ENCODE data around the gene PPM1A. TPM values are rescaled to one million over a fixed set of nuclear protein-coding genes. Genes with fewer than 3 reads are reported as not detected.

The PPM1A gene
- total and polyA plus RNA-seq, 2 donors from 2014 or later, result 42.3 to 60.3 TPM

DNA sequence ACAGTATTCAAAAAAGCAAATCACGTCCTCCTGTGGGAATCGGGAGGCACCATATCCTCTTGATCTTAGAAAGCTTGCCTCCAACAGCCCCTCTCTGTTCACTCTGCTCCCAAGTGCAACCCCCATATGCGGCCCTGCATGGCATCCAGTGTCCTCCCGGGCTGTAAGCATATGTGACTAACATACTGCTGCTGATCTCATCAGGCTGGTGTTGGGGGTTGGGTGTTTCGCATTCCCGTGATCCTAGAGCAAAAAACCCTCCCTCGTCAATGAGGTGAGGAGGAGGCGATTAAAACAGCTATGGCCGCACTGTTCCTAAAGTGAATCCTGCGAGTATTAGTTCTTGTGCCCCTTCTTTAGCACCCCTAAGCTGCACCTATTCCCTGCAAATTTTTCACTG is 28.1 kb upstream of the PPM1A start:
- Histone ChIP-seq H3K27me3 (ENCODE audit: control insufficient read depth, insufficient read depth, low read length) (no peaks in the 10 kb centered on the region), H3K4me1 (ENCODE audit: control insufficient read depth in 2 of 3, insufficient read depth in 2 of 3, low read depth in 1 of 3, low read length in 3 of 3) (peaks cover 0 to 4% (median 0%) of the 10 kb centered on the region in 3 donors), H3K36me3 (ENCODE audit: control insufficient read depth in 2 of 3, insufficient read depth in 3 of 3, low read length in 3 of 3) (no peaks in the 10 kb centered on the region), H3K27ac (ENCODE audit: low read depth in 2 of 2, low read length in 2 of 2) (no peak overlapping the region), H3K9me3 (ENCODE audit: control insufficient read depth in 2 of 3, insufficient read depth in 1 of 3, low read length in 3 of 3) (no peaks in the 10 kb centered on the region), H3K9ac (ENCODE audit: low read length in 3 of 3) (no peak overlapping the region), H3K4me3 (ENCODE audit: low read length in 3 of 3) (no peak overlapping the region)
- TF ChIP-seq, protein P1, sequence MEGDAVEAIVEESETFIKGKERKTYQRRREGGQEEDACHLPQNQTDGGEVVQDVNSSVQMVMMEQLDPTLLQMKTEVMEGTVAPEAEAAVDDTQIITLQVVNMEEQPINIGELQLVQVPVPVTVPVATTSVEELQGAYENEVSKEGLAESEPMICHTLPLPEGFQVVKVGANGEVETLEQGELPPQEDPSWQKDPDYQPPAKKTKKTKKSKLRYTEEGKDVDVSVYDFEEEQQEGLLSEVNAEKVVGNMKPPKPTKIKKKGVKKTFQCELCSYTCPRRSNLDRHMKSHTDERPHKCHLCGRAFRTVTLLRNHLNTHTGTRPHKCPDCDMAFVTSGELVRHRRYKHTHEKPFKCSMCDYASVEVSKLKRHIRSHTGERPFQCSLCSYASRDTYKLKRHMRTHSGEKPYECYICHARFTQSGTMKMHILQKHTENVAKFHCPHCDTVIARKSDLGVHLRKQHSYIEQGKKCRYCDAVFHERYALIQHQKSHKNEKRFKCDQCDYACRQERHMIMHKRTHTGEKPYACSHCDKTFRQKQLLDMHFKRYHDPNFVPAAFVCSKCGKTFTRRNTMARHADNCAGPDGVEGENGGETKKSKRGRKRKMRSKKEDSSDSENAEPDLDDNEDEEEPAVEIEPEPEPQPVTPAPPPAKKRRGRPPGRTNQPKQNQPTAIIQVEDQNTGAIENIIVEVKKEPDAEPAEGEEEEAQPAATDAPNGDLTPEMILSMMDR (IDR thresholded peaks at IDR 0.05; ENCODE audit: borderline replicate concordance, extremely low read depth, insufficient read depth), result no peak
- intact Hi-C loops (cut with DNase I), result no loop called here
- no peak for FAIRE-seq
- DNase-seq, result no peak

DNA sequence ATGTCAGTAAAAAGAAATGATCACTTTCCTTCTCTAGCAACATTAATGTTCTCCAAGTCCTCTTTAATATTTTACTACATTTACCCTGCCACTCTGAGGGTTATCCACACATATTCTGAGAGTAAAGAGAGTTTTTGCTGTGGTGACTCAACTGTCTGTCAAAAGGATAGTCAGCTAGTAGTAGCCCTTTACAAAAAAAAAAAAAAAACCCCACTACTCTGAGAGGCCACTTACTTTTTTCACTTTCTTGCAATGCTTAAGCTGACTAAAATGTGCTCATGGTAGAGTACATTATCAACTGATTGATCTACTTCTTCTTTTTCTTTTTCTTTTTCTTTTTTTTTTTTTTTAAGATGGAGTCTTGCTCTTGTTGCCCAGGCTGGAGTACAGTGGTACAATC is 27.6 kb upstream of the PPM1A start:
- H3K36me3 ChIP-seq (ENCODE audit: control insufficient read depth in 2 of 3, insufficient read depth in 3 of 3, low read length in 3 of 3), result no peaks in the 10 kb centered on the region
- H3K27ac ChIP-seq (ENCODE audit: low read depth in 2 of 2, low read length in 2 of 2), result no peak overlapping the region
- no peaks in the 10 kb centered on the region for H3K27me3 ChIP-seq (ENCODE audit: control insufficient read depth, insufficient read depth, low read length)
- H3K9ac ChIP-seq (ENCODE audit: low read length in 3 of 3), result no peak overlapping the region
- no peaks in the 10 kb centered on the region for H3K9me3 ChIP-seq (ENCODE audit: control insufficient read depth in 2 of 3, insufficient read depth in 1 of 3, low read length in 3 of 3)
- H3K4me1 ChIP-seq (ENCODE audit: control insufficient read depth in 2 of 3, insufficient read depth in 2 of 3, low read depth in 1 of 3, low read length in 3 of 3), result peaks cover 0 to 4% (median 0%) of the 10 kb centered on the region in 3 donors
- no peak for FAIRE-seq
- intact Hi-C loops (cut with DNase I), result no loop called here
- no peak overlapping the region for H3K4me3 ChIP-seq (ENCODE audit: low read length in 3 of 3)
- no peak for DNase-seq
- TF ChIP-seq, protein P1 (IDR thresholded peaks at IDR 0.05; ENCODE audit: borderline replicate concordance, extremely low read depth, insufficient read depth), result no peak

DNA sequence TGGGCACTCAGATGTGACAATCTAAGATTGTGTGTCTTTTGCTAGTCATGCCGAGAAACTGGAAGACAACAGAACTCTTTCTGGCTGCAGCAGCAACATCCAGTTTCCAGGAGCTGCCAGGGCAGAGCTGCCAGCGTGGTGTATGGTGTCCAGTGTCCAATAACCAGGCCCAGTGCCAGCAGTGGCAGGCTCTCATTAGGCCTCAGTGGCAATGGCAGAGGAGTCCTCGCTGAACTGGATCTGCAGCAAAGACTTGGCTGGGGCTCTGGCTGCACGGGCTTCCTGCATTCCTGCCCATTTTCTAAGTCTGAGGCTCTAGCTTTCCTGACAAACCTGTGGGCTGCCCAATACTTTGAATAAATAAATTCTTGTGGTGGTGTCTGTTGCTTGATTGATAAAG is 26.2 kb upstream of the PPM1A start:
- no peaks in the 10 kb centered on the region for H3K36me3 ChIP-seq (ENCODE audit: control insufficient read depth in 2 of 3, insufficient read depth in 3 of 3, low read length in 3 of 3)
- no peaks in the 10 kb centered on the region for H3K9me3 ChIP-seq (ENCODE audit: control insufficient read depth in 2 of 3, insufficient read depth in 1 of 3, low read length in 3 of 3)
- TF ChIP-seq, protein P1 (IDR thresholded peaks at IDR 0.05; ENCODE audit: borderline replicate concordance, extremely low read depth, insufficient read depth), result no peak
- intact Hi-C loops (cut with DNase I), result no loop called here
- no peaks in the 10 kb centered on the region for H3K27me3 ChIP-seq (ENCODE audit: control insufficient read depth, insufficient read depth, low read length)
- FAIRE-seq (no peak), DNase-seq (peak in 1 of 5 donors; percentile 60)
- no peak overlapping the region for H3K27ac ChIP-seq (ENCODE audit: low read depth in 2 of 2, low read length in 2 of 2)
- H3K4me1 ChIP-seq (ENCODE audit: control insufficient read depth in 2 of 3, insufficient read depth in 2 of 3, low read depth in 1 of 3, low read length in 3 of 3), result peaks cover 0 to 4% (median 0%) of the 10 kb centered on the region in 3 donors
- no peak overlapping the region for H3K4me3 ChIP-seq (ENCODE audit: low read length in 3 of 3)
- H3K9ac ChIP-seq (ENCODE audit: low read length in 3 of 3), result no peak overlapping the region

DNA sequence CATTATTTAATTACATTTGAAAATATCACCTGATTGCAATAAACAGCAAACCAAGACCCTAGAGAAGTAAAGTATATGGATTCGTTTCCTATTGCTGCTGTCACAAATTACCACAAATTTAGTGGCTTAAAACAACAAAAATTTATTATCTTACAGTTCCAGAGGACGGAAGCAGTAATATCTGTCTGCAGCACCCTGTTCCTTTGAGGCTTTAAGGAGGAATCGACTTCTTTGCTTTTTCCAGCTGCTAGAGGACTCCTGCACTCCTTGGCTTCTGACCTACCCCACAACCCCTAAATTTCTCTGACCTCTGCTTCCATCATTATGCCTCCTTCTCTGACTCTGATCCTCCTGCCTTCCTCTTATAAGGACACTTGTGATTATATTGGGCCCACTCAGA is 23.8 kb upstream of the PPM1A start:
- H3K4me3 ChIP-seq (ENCODE audit: low read length in 3 of 3), result no peak overlapping the region
- H3K9me3 ChIP-seq (ENCODE audit: control insufficient read depth in 2 of 3, insufficient read depth in 1 of 3, low read length in 3 of 3), result no peaks in the 10 kb centered on the region
- no peaks in the 10 kb centered on the region for H3K27me3 ChIP-seq (ENCODE audit: control insufficient read depth, insufficient read depth, low read length)
- no peak overlapping the region for H3K27ac ChIP-seq (ENCODE audit: low read depth in 2 of 2, low read length in 2 of 2)
- DNase-seq (no peak), FAIRE-seq (no peak)
- intact Hi-C loops (cut with DNase I), result no loop called here
- H3K4me1 ChIP-seq (ENCODE audit: control insufficient read depth in 2 of 3, insufficient read depth in 2 of 3, low read depth in 1 of 3, low read length in 3 of 3), result no peaks in the 10 kb centered on the region
- H3K9ac ChIP-seq (ENCODE audit: low read length in 3 of 3), result no peak overlapping the region
- TF ChIP-seq, protein P1 (IDR thresholded peaks at IDR 0.05; ENCODE audit: borderline replicate concordance, extremely low read depth, insufficient read depth), result no peak
- no peaks in the 10 kb centered on the region for H3K36me3 ChIP-seq (ENCODE audit: control insufficient read depth in 2 of 3, insufficient read depth in 3 of 3, low read length in 3 of 3)

Measured in kidney (tissue), 14 donors.